Activated gamma-delta T cell treated with anti-CD3 and anti-CD28 coated beads, Interleukin-2, amount 50 U/mL, for 16 hours (primary cell): ENCODE measurements around the gene ZNF354C.
A peak's percentile ranks its signal among the peaks of the same experiment; 100 is the strongest.
"Not testable (repeated sequence)": the region's sequence is repeated elsewhere in the genome, so short reads cannot be mapped to it uniquely, and the experiment has no call there.

Experiments used
- DNase-seq: peaks from one replicate; pipeline ENCODE4 v3.0.0-alpha.2; 2020; ENCODE audit warnings: low read depth

Gene ZNF354C

GRCh38 chr5:179060116-179061008 lies at the start of gene ZNF354C:
Gene ZNF354C, plus strand, starts transcription at chr5:179060373. Its CDS starts 1,696 bp downstream, at chr5:179062069.
- peak; percentile 71 for DNase-seq

DNA sequence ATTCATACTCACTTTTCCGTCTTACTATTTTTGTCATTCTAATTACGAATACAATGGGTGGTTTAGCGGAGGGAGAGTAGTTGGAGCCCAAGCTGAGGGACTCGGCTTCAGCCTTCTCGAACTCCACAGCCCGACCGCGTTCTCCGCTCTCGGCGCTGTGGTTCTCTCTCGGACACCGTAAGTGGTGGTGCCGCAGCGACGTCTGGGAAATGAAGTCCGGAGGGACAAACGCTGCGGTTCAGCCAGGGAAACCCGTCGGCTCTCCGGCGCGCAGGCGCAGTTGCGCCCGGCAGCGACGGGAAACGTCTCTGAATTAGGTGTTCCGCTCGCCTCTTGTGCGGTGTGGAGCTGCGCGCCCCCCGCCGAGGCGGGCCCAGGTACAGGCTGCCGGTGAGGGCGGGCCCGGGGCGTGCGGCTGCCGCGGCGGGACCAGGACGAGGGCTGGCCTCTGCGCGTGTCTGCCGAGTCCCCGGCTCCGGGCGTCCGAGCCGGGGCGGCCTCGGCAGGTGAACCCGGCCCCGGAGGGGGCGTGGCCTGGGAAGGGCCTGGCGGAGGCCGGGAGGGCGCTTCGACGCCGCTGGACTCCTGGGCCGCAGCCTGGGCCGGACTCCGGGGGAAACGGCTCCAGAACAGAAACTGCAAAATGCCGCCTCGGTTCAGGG lies 36.5 kb upstream of the ZNF354C start, which contains the start of gene ZNF879:
ZNF879 (plus strand) TSS at position 277 of the 662 bp plus-strand sequence. CDS start 1,201 bp downstream, outside the sequence.
- DNase-seq, result peak; percentile 91

GRCh38 chr5:179033004-179033580 lies 27.1 kb upstream of the ZNF354C start:
- no peak for DNase-seq

- no peak for DNase-seq
Observed at GRCh38 chr5:179044765-179045164, 15.4 kb upstream of the ZNF354C start.

GRCh38 chr5:179051784-179052183 lies 8.4 kb upstream of the ZNF354C start:
- no peak for DNase-seq

- no peak for DNase-seq
Observed at GRCh38 chr5:179054036-179054785, 6.0 kb upstream of the ZNF354C start.

GRCh38 chr5:179054876-179055275 lies 5.3 kb upstream of the ZNF354C start:
- no peak for DNase-seq

GRCh38 chr5:179055436-179055835 lies 4.7 kb upstream of the ZNF354C start:
- DNase-seq, result no peak

DNA sequence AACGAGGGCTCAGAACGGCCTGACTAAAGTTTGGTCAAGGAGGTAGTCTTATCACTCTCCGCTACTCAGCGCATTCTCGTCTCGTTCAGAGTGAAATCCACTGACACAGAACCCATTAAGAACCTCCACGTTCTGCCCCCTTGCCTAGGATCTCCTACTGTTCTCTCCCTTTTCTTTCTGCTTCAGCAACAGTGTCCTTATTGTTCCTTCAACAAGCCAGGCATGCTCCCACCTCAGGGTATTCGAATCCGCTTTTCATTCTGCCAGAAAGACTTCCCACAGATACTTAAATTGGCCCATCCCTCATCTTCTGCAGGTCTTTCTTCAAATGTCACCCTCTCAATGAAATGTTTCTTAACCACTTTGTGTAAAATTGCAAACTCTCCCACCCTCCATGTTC lies 4.3 kb upstream of the ZNF354C start:
- DNase-seq, result no peak

GRCh38 chr5:179061025-179061424 lies 852 bp downstream of the ZNF354C start:
- no peak for DNase-seq

DNA sequence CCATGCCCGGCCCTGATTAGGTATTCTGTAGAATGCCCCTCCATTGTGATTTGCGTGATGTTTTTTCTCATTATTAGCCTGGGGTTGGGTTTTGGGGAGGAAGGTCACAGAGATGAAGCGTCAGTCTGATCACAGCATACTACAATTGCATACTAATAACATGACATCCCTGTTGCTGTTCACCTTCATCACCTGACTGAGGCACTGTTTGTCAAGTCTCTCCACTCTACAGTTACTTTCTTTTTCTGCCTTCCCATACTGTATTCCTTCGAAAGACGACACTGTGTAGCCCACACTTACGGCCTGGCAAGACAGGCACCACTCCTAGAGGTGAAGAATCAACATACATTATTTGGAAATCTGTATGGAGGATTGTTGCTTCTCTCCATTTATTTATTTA lies 5.5 kb downstream of the ZNF354C start:
- no peak for DNase-seq

- no peak for DNase-seq
Observed at GRCh38 chr5:179079165-179079987, 19.2 kb downstream of the ZNF354C start.

- no peak for DNase-seq
Observed at GRCh38 chr5:179080724-179081123, 20.6 kb downstream of the ZNF354C start.

GRCh38 chr5:179089502-179089901 lies 29.3 kb downstream of the ZNF354C start:
- DNase-seq, result no peak

GRCh38 chr5:179101282-179101681 lies 41.1 kb downstream of the ZNF354C start:
- DNase-seq, result not testable (repeated sequence)

DNA sequence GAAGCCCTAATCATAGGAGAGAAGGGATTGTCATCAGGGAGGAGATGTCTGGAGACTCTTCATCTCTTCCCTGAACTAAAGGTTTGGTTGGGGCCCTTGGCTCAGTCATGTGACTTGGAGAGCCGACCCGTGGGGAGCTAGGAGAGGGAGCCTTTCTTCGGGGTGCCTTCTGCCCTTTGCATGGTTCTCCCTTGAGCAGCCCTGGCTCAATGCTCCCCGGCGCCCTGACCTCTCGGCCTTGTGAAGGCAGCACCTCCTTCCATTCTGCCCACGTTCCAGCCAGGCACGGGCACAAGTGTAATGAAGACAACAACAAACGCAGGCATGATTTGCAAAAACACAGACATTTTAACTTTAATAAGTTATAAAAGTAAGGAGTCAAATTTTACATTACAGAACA lies 50.4 kb downstream of the ZNF354C start:
- DNase-seq, result no peak

GRCh38 chr5:179111267-179112207 lies 51.4 kb downstream of the ZNF354C start:
- no peak for DNase-seq

DNA sequence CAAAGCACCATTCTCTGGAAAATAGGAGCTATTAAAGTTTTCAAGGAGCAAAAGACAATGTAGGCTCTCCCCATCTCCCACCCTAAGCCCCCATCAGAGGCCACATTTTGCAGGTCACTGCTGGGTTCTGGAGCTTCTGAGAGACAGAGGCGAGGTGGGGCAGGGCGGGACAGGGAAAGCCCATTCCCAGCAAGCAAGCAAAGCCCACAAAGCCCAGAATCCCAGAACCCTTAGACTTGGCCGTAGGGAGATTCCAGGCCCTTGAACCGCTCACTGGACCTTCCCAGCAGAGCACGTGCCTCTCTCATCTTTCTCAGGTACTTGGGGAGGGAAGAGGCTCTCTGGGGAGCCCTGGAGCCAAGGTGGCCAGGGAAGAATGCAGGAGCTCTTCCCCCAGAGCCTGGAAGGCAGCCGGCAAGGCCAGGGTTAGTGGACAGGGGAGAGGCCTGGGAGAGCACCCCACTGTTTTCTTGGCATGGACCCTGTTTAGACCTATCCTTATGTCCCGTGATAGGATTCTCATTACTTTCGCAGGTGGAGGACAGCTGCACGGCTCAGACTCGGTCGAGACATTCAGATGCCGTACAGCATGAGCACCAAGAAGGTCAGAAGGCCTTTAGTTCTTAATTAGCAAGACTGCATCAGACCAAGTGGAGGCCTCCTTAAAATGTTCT lies 52.4 kb downstream of the ZNF354C start:
- DNase-seq, result no peak

DNA sequence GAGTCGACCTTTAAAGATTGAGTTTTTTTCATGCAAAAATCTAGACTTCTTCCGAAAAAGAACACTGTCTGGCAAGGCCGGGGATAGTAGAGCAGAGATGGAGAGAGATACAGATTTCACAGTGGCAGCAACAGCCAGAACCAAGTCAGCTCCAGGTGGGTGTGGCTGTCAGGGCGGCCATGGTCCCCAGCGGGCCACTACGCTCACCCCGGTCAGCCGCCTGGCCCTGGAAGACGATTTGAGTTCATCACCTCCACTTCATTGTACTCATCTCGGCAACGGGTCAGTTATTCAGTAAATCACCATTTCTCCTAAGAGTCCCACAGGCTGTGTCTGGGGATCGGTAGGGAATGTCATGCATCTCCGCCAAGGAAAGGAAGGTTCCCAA lies 53.0 kb downstream of the ZNF354C start:
- no peak for DNase-seq
